Mesenchymal stem cell (in vitro differentiated cells and primary cell): ENCODE measurements around the gene TRPC4.

Experiments used
- DNase-seq: peaks from one replicate; pipeline ENCODE4 v3.0.0-alpha.2; 2013
- H2AFZ ChIP-seq: one replicate; pipeline ENCODE4 v1.6.1; 2013; ENCODE audit warnings: low read depth, mild to moderate bottlenecking, control low read depth, inconsistent platforms, low read length, moderate library complexity
- H2AK5ac ChIP-seq: 2 replicates; pipeline ENCODE4 v1.6.1; 2013; ENCODE audit warnings: low read length, moderate library complexity, mild to moderate bottlenecking, inconsistent platforms; ENCODE audit not compliant: severe bottlenecking
- H2BK120ac ChIP-seq: one replicate; pipeline ENCODE4 v1.6.1; 2013; ENCODE audit warnings: low read depth, mild to moderate bottlenecking, inconsistent platforms, low read length, moderate library complexity
- H2BK12ac ChIP-seq, 2 experiments: one replicate each; pipeline ENCODE4 v1.6.1; 2013; ENCODE audit warnings: inconsistent platforms in 2 of 2, low read length in 2 of 2, mild to moderate bottlenecking in 2 of 2, moderate library complexity in 2 of 2, control low read depth in 1 of 2
- H2BK15ac ChIP-seq: one replicate; pipeline ENCODE4 v1.6.1; 2013; ENCODE audit warnings: mild to moderate bottlenecking, low read depth, inconsistent platforms; ENCODE audit not compliant: poor library complexity, severe bottlenecking
- H2BK5ac ChIP-seq: 2 replicates; pipeline ENCODE4 v1.6.1; 2013; ENCODE audit warnings: low read depth, mild to moderate bottlenecking, low read length, control low read depth, inconsistent platforms; ENCODE audit not compliant: poor library complexity, severe bottlenecking
- H3K14ac ChIP-seq, 2 experiments: one replicate each; pipeline ENCODE4 v1.6.1; 2013; ENCODE audit warnings: inconsistent platforms in 2 of 2, low read length in 2 of 2, control low read depth in 1 of 2, mild to moderate bottlenecking in 1 of 2, moderate library complexity in 1 of 2
- H3K18ac ChIP-seq, 2 experiments: one replicate each; pipeline ENCODE4 v1.6.1; 2013; ENCODE audit warnings: inconsistent platforms in 2 of 2, low read length in 2 of 2, control low read depth in 1 of 2, low read depth in 1 of 2, mild to moderate bottlenecking in 1 of 2
- H3K23ac ChIP-seq, 2 experiments: one replicate each; pipeline ENCODE4 v1.6.1; 2013; ENCODE audit warnings: inconsistent platforms in 2 of 2, low read length in 2 of 2, mild to moderate bottlenecking in 2 of 2, moderate library complexity in 2 of 2, control low read depth in 1 of 2
- H3K27ac ChIP-seq: 2 replicates; pipeline ENCODE4 v1.5.1; 2013; ENCODE audit warnings: mild to moderate bottlenecking, moderate library complexity, low read length, control low read depth, inconsistent platforms; ENCODE audit not compliant: poor library complexity, severe bottlenecking
- H3K27me3 ChIP-seq, 2 experiments: 2 replicates each; pipeline versions ENCODE4 v1.6.1 to v1.7.0; 2013; ENCODE audit warnings: low read length in 2 of 2, mild to moderate bottlenecking in 2 of 2, moderate library complexity in 2 of 2, control low read depth in 1 of 2, inconsistent platforms in 1 of 2; ENCODE audit not compliant: control insufficient read depth in 1 of 2, insufficient read depth in 1 of 2
- H3K36me3 ChIP-seq, 2 experiments: 2 replicates each; pipeline versions ENCODE4 v1.6.1 to v1.7.0; 2013; ENCODE audit warnings: low read length in 2 of 2, control low read depth in 1 of 2, inconsistent platforms in 1 of 2, low read depth in 1 of 2, mild to moderate bottlenecking in 1 of 2; ENCODE audit not compliant: insufficient read depth in 2 of 2, control insufficient read depth in 1 of 2
- H3K4ac ChIP-seq, 2 experiments: one replicate each; pipeline ENCODE4 v1.6.1; 2013; ENCODE audit warnings: inconsistent platforms in 2 of 2, low read length in 2 of 2, mild to moderate bottlenecking in 2 of 2, moderate library complexity in 2 of 2, control low read depth in 1 of 2, low read depth in 1 of 2
- H3K4me1 ChIP-seq: 2 replicates; pipeline ENCODE4 v1.6.1; 2013; ENCODE audit warnings: low read depth, low read length, control low read depth; ENCODE audit not compliant: control insufficient read depth, insufficient read depth
- H3K4me2 ChIP-seq: 2 replicates; pipeline ENCODE4 v1.6.1; 2013; ENCODE audit warnings: low read length, mild to moderate bottlenecking, inconsistent platforms; ENCODE audit not compliant: poor library complexity, severe bottlenecking
- H3K4me3 ChIP-seq, 2 experiments: 2 replicates each; pipeline versions ENCODE4 v1.5.1 to v1.7.0; 2013; ENCODE audit warnings: low read length in 2 of 2, mild to moderate bottlenecking in 2 of 2, control low read depth in 1 of 2, low read depth in 1 of 2; ENCODE audit not compliant: insufficient read depth in 1 of 2
- H3K79me1 ChIP-seq: replicated peaks from 2 replicates; pipeline ENCODE4 v1.6.1; 2013; ENCODE audit warnings: mild to moderate bottlenecking, control low read depth, low read length, inconsistent platforms; ENCODE audit not compliant: poor library complexity, severe bottlenecking
- H3K9ac ChIP-seq: 2 replicates; pipeline ENCODE4 v1.7.0; 2013; ENCODE audit warnings: mild to moderate bottlenecking, low read length, moderate library complexity
- H3K9me3 ChIP-seq: 2 replicates; pipeline ENCODE4 v1.7.0; 2013; ENCODE audit warnings: mild to moderate bottlenecking, low read length; ENCODE audit not compliant: control insufficient read depth
- H4K8ac ChIP-seq: one replicate; pipeline ENCODE4 v1.6.1; 2013; ENCODE audit warnings: inconsistent platforms, mild to moderate bottlenecking, low read length, moderate library complexity
- H4K91ac ChIP-seq: one replicate; pipeline ENCODE4 v1.6.1; 2013; ENCODE audit warnings: mild to moderate bottlenecking, low read length, inconsistent platforms
- WGBS: methylation state at CpG from one replicate; pipeline ENCODE4 v1.1.7; 2013; ENCODE audit warnings: mixed read lengths; 5-methylcytosine and 5-hydroxymethylcytosine counted together

Gene TRPC4

DNA sequence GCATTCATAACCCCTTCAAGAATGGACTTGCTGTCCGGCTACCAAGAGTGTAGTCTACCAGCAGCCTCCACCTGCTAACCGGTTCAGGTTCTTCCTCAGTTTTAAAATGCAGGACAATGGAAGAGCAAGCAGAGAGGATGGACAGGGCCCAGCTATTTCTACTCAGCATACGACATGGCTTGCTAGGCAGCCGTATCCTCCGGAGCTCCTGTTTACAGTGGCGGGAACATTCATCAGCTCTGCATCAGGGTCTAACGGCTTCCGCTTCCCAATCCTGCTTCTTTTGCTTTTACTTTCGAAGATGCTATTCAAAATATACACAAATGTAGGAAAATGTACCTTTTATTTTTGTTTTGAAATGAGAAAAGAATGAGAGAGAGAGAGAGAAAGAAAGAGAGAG, 118.5 kb downstream of the TRPC4 start:
- H3K9ac ChIP-seq, result no peak overlapping the region
- H3K23ac ChIP-seq, result no peak overlapping the region
- WGBS, result 97% methylated on average over 7 of the region's 9 CpGs
- H4K8ac ChIP-seq, result no peak overlapping the region
- H2BK120ac ChIP-seq, result no peak overlapping the region
- no peak overlapping the region for H3K4me3 ChIP-seq
- H3K18ac ChIP-seq, result no peak overlapping the region
- H2BK12ac ChIP-seq, result no peak overlapping the region
- H2BK5ac ChIP-seq, result no peak overlapping the region
- H3K4me2 ChIP-seq, result no peak overlapping the region
- H3K36me3 ChIP-seq, result no peaks in the 10 kb centered on the region
- H3K4ac ChIP-seq, result no peak overlapping the region
- H3K9me3 ChIP-seq, result no peaks in the 10 kb centered on the region
- no peak for DNase-seq
- H3K27ac ChIP-seq, result no peak overlapping the region
- no peak overlapping the region for H3K14ac ChIP-seq
- H3K27me3 ChIP-seq, result no peaks in the 10 kb centered on the region
- peaks cover 2% of the 10 kb centered on the region for H3K4me1 ChIP-seq
- H4K91ac ChIP-seq, result no peak overlapping the region
- no peak overlapping the region for H2AK5ac ChIP-seq
- H2BK15ac ChIP-seq, result no peak overlapping the region
- no peak overlapping the region for H2AFZ ChIP-seq
- H3K79me1 ChIP-seq, result no peaks in the 10 kb centered on the region

GRCh38 chr13:37748913-37749312, 120.7 kb downstream of the TRPC4 start:
- Histone ChIP-seq H2BK120ac (no peak overlapping the region), H2BK15ac (no peak overlapping the region), H3K14ac (no peak overlapping the region), H4K91ac (no peak overlapping the region), H3K9ac (no peak overlapping the region), H2AK5ac (no peak overlapping the region), H3K36me3 (no peaks in the 10 kb centered on the region), H3K4me1 (no peaks in the 10 kb centered on the region), H3K23ac (no peak overlapping the region), H4K8ac (no peak overlapping the region), H3K27ac (no peak overlapping the region), H3K4me3 (no peak overlapping the region), H3K27me3 (no peaks in the 10 kb centered on the region), H3K18ac (no peak overlapping the region), H2BK12ac (no peak overlapping the region), H3K4me2 (no peak overlapping the region), H3K9me3 (no peaks in the 10 kb centered on the region), H3K4ac (no peak overlapping the region), H3K79me1 (no peaks in the 10 kb centered on the region), H2BK5ac (no peak overlapping the region), H2AFZ (no peak overlapping the region)
- DNase-seq, result no peak
- 100% methylated on average over 1 of the region's 3 CpGs for WGBS

GRCh38 chr13:37747071-37747612, 122.4 kb downstream of the TRPC4 start:
- H4K8ac ChIP-seq, result no peak overlapping the region
- H3K23ac ChIP-seq, result no peak overlapping the region
- no peak overlapping the region for H3K14ac ChIP-seq
- no peak overlapping the region for H3K9ac ChIP-seq
- H3K4me2 ChIP-seq, result no peak overlapping the region
- H3K4me3 ChIP-seq, result no peak overlapping the region
- no peak overlapping the region for H2AFZ ChIP-seq
- no peak overlapping the region for H4K91ac ChIP-seq
- no peaks in the 10 kb centered on the region for H3K36me3 ChIP-seq
- no peaks in the 10 kb centered on the region for H3K9me3 ChIP-seq
- no peaks in the 10 kb centered on the region for H3K79me1 ChIP-seq
- H3K27ac ChIP-seq, result peak overlapping the region; percentile 39
- DNase-seq, result peak; percentile 65
- WGBS, result 40% methylated on average over 2 of the region's 5 CpGs
- H2BK120ac ChIP-seq, result no peak overlapping the region
- H2BK12ac ChIP-seq, result no peak overlapping the region
- no peaks in the 10 kb centered on the region for H3K27me3 ChIP-seq
- H3K4ac ChIP-seq, result no peak overlapping the region
- H2AK5ac ChIP-seq, result no peak overlapping the region
- no peak overlapping the region for H3K18ac ChIP-seq
- no peak overlapping the region for H2BK15ac ChIP-seq
- H3K4me1 ChIP-seq, result no peaks in the 10 kb centered on the region
- no peak overlapping the region for H2BK5ac ChIP-seq

- no peak overlapping the region for H3K4ac ChIP-seq
- H2BK15ac ChIP-seq, result no peak overlapping the region
- no peaks in the 10 kb centered on the region for H3K4me1 ChIP-seq
- 90% methylated on average over 6 of the region's 7 CpGs for WGBS
- H3K18ac ChIP-seq, result no peak overlapping the region
- H3K9ac ChIP-seq, result no peak overlapping the region
- no peaks in the 10 kb centered on the region for H3K27me3 ChIP-seq
- no peak overlapping the region for H4K91ac ChIP-seq
- H2BK5ac ChIP-seq, result no peak overlapping the region
- no peak overlapping the region for H2BK120ac ChIP-seq
- H3K4me2 ChIP-seq, result no peak overlapping the region
- H2AK5ac ChIP-seq, result no peak overlapping the region
- no peaks in the 10 kb centered on the region for H3K79me1 ChIP-seq
- no peak overlapping the region for H4K8ac ChIP-seq
- H3K4me3 ChIP-seq, result no peak overlapping the region
- no peak for DNase-seq
- H3K23ac ChIP-seq, result no peak overlapping the region
- no peak overlapping the region for H2BK12ac ChIP-seq
- no peaks in the 10 kb centered on the region for H3K9me3 ChIP-seq
- H2AFZ ChIP-seq, result no peak overlapping the region
- H3K27ac ChIP-seq, result no peak overlapping the region
- H3K14ac ChIP-seq, result no peak overlapping the region
- H3K36me3 ChIP-seq, result no peaks in the 10 kb centered on the region
Observed at GRCh38 chr13:37741536-37741935, 128.0 kb downstream of the TRPC4 start.
